ENCODE data around the gene PHETA1.
"Not testable (repeated sequence)": the region's sequence is repeated elsewhere in the genome, so short reads cannot be mapped to it uniquely, and the experiment has no call there.

The PHETA1 gene

GRCh38 chr12:111335811-111336210 is 33.1 kb downstream of the PHETA1 start:
- Histone ChIP-seq H3K79me2 (ENCODE audit: insufficient read depth, low read length) (no peaks in the 10 kb centered on the region), H2AFZ (ENCODE audit: low read depth, low read length) (no peak overlapping the region), H3K4me2 (ENCODE audit: insufficient read depth, low read length) (no peak overlapping the region), H3K9me3 (ENCODE audit: insufficient read depth, low read length, severe bottlenecking) (no peaks in the 10 kb centered on the region), H3K4me1 (ENCODE audit: insufficient read depth, low read length) (no peaks in the 10 kb centered on the region), H3K9ac (ENCODE audit: low read depth, low read length) (no peak overlapping the region), H3K36me3 (ENCODE audit: insufficient read depth, low read length) (no peaks in the 10 kb centered on the region), H4K20me1 (ENCODE audit: insufficient read depth, low read length) (no peaks in the 10 kb centered on the region; the same call in 1 of the 2 replicates), H3K4me3 (ENCODE audit: low read depth in 1 of 2, low read length in 2 of 2) (no peak overlapping the region), H3K27ac (ENCODE audit: low read length) (no peak overlapping the region), H3K27me3 (ENCODE audit: insufficient read depth, low read length, poor library complexity) (no peaks in the 10 kb centered on the region)
- DNase-seq = no peak
- no peak for ATAC-seq (ENCODE audit: insufficient read depth, low read depth)
- TF ChIP-seq CTCF (IDR thresholded peaks at IDR 0.05; ENCODE audit: borderline replicate concordance, extremely low read depth, low read length, poor library complexity, severe bottlenecking) (no peak), EZH2 (IDR thresholded peaks at IDR 0.05; ENCODE audit: borderline replicate concordance, low read depth, low read length, severe bottlenecking) (no peak)

GRCh38 chr12:111335301-111335700 is 33.6 kb downstream of the PHETA1 start:
- H3K9me3 ChIP-seq (ENCODE audit: insufficient read depth, low read length, severe bottlenecking); H3K4me1 ChIP-seq (ENCODE audit: insufficient read depth, low read length); H3K4me2 ChIP-seq (ENCODE audit: insufficient read depth, low read length); H3K9ac ChIP-seq (ENCODE audit: low read depth, low read length); H4K20me1 ChIP-seq (ENCODE audit: insufficient read depth, low read length); ATAC-seq (ENCODE audit: insufficient read depth, low read depth); DNase-seq; H2AFZ ChIP-seq (ENCODE audit: low read depth, low read length); H3K79me2 ChIP-seq (ENCODE audit: insufficient read depth, low read length); H3K27ac ChIP-seq (ENCODE audit: low read length); H3K4me3 ChIP-seq (ENCODE audit: low read depth in 1 of 2, low read length in 2 of 2); H3K36me3 ChIP-seq (ENCODE audit: insufficient read depth, low read length); H3K27me3 ChIP-seq (ENCODE audit: insufficient read depth, low read length, poor library complexity): not testable (repeated sequence)

- no peak overlapping the region for H3K27ac ChIP-seq (ENCODE audit: low read length)
- TF ChIP-seq EZH2 (IDR thresholded peaks at IDR 0.05; ENCODE audit: borderline replicate concordance, low read depth, low read length, severe bottlenecking) = no peak
- no peak for TF ChIP-seq CTCF (IDR thresholded peaks at IDR 0.05; ENCODE audit: borderline replicate concordance, extremely low read depth, low read length, poor library complexity, severe bottlenecking)
- H3K4me3 ChIP-seq (ENCODE audit: low read depth in 1 of 2, low read length in 2 of 2) = no peak overlapping the region
- H3K9me3 ChIP-seq (ENCODE audit: insufficient read depth, low read length, severe bottlenecking) = no peaks in the 10 kb centered on the region
- ATAC-seq (ENCODE audit: insufficient read depth, low read depth) (no peak), DNase-seq (no peak)
- no peaks in the 10 kb centered on the region for H3K27me3 ChIP-seq (ENCODE audit: insufficient read depth, low read length, poor library complexity)
- H2AFZ ChIP-seq (ENCODE audit: low read depth, low read length) = no peak overlapping the region
- no peak overlapping the region for H3K9ac ChIP-seq (ENCODE audit: low read depth, low read length)
- H4K20me1 ChIP-seq (ENCODE audit: insufficient read depth, low read length) = no peaks in the 10 kb centered on the region; the same call in 1 of the 2 replicates
- no peaks in the 10 kb centered on the region for H3K36me3 ChIP-seq (ENCODE audit: insufficient read depth, low read length)
- H3K4me2 ChIP-seq (ENCODE audit: insufficient read depth, low read length) = no peak overlapping the region
- H3K4me1 ChIP-seq (ENCODE audit: insufficient read depth, low read length) = no peaks in the 10 kb centered on the region
- H3K79me2 ChIP-seq (ENCODE audit: insufficient read depth, low read length) = no peaks in the 10 kb centered on the region
Measured at GRCh38 chr12:111334393-111334915, 34.4 kb downstream of the PHETA1 start.

- H3K4me1 ChIP-seq (ENCODE audit: insufficient read depth, low read length) = no peaks in the 10 kb centered on the region
- H2AFZ ChIP-seq (ENCODE audit: low read depth, low read length) = no peak overlapping the region
- H3K36me3 ChIP-seq (ENCODE audit: insufficient read depth, low read length) = no peaks in the 10 kb centered on the region
- ATAC-seq (ENCODE audit: insufficient read depth, low read depth) = peak; percentile 62
- no peaks in the 10 kb centered on the region; the same call in 1 of the 2 replicates for H4K20me1 ChIP-seq (ENCODE audit: insufficient read depth, low read length)
- H3K79me2 ChIP-seq (ENCODE audit: insufficient read depth, low read length) = no peaks in the 10 kb centered on the region
- no peak overlapping the region for H3K9ac ChIP-seq (ENCODE audit: low read depth, low read length)
- peak; percentile 14 for DNase-seq
- no peak for TF ChIP-seq EZH2 (IDR thresholded peaks at IDR 0.05; ENCODE audit: borderline replicate concordance, low read depth, low read length, severe bottlenecking)
- TF ChIP-seq CTCF (IDR thresholded peaks at IDR 0.05; ENCODE audit: borderline replicate concordance, extremely low read depth, low read length, poor library complexity, severe bottlenecking) = peak; percentile 63
- H3K9me3 ChIP-seq (ENCODE audit: insufficient read depth, low read length, severe bottlenecking) = no peaks in the 10 kb centered on the region
- no peak overlapping the region for H3K4me2 ChIP-seq (ENCODE audit: insufficient read depth, low read length)
- H3K27ac ChIP-seq (ENCODE audit: low read length) = no peak overlapping the region
- H3K27me3 ChIP-seq (ENCODE audit: insufficient read depth, low read length, poor library complexity) = no peaks in the 10 kb centered on the region
- no peak overlapping the region for H3K4me3 ChIP-seq (ENCODE audit: low read depth in 1 of 2, low read length in 2 of 2)
Measured at GRCh38 chr12:111330800-111331752, 37.8 kb downstream of the PHETA1 start.

Measured in DND-41 (cell line).